Keratinocyte (primary cell): Measurements from ENCODE around the gene CD4. TPM values are rescaled to one million over a fixed set of nuclear protein-coding genes. Genes with fewer than 3 reads are reported as not detected.

Experiments
- DNase-seq: peaks from one replicate; pipeline ENCODE4 v3.0.0-alpha.2; 2011; ENCODE audit warnings: low read depth, missing footprints, low spot score
- FAIRE-seq: peaks from 2 replicates; lab custom pipeline; 2011; peaks lifted over from hg19 to GRCh38; lab: Jason Lieb, UNC
- H2AFZ ChIP-seq: 2 replicates; pipeline ENCODE4 v1.6.0; 2012; ENCODE audit warnings: low read length, control low read depth, inconsistent platforms; ENCODE audit not compliant: control insufficient read depth
- H3K27ac ChIP-seq: 2 replicates; pipeline ENCODE4 v1.5.1; 2011; ENCODE audit warnings: low read length; ENCODE audit not compliant: control insufficient read depth, insufficient read depth
- H3K27me3 ChIP-seq: 3 replicates; pipeline ENCODE4 v1.6.0; 2011; ENCODE audit warnings: low read length; ENCODE audit not compliant: control insufficient read depth, insufficient read depth; ENCODE audit errors: extremely low read depth
- H3K36me3 ChIP-seq, 2 experiments: 2 replicates in 1 of 2; 3 replicates in 1 of 2; pipeline ENCODE4 v1.5.1; 2011; ENCODE audit warnings: low read length in 2 of 2, mild to moderate bottlenecking in 1 of 2; ENCODE audit not compliant: control insufficient read depth in 2 of 2, insufficient read depth in 2 of 2; ENCODE audit errors: extremely low read depth in 1 of 2
- H3K4me1 ChIP-seq: 3 replicates; pipeline ENCODE4 v1.5.1; 2011; ENCODE audit warnings: low read length; ENCODE audit not compliant: control insufficient read depth, insufficient read depth; ENCODE audit errors: extremely low read depth
- H3K4me2 ChIP-seq: 3 replicates; pipeline ENCODE4 v1.6.0; 2011; ENCODE audit warnings: low read depth, low read length; ENCODE audit not compliant: control insufficient read depth, insufficient read depth; ENCODE audit errors: extremely low read depth
- H3K4me3 ChIP-seq, 3 experiments: fragments of 200-600 bp in 1 of 3; sonication (generic) in 1 of 3; 2 replicates in 2 of 3; 3 replicates in 1 of 3; pipeline ENCODE4 v1.5.1; 2011 to 2016; ENCODE audit warnings: low read length in 3 of 3, mild to moderate bottlenecking in 3 of 3, control low read depth in 2 of 3, inconsistent platforms in 1 of 3, low read depth in 1 of 3, mixed read lengths in 1 of 3, mixed run types in 1 of 3, moderate library complexity in 1 of 3; ENCODE audit not compliant: control insufficient read depth in 2 of 3, insufficient read depth in 2 of 3; ENCODE audit errors: extremely low read depth in 1 of 3
- H3K79me2 ChIP-seq: 2 replicates; pipeline ENCODE4 v1.6.0; 2012; ENCODE audit warnings: low read length; ENCODE audit not compliant: control insufficient read depth, insufficient read depth
- H3K9ac ChIP-seq: 3 replicates; pipeline ENCODE4 v1.6.0; 2011; ENCODE audit warnings: low read length; ENCODE audit not compliant: control insufficient read depth, insufficient read depth; ENCODE audit errors: extremely low read depth
- H3K9me1 ChIP-seq: 3 replicates; pipeline ENCODE4 v1.6.0; 2011; ENCODE audit warnings: low read length; ENCODE audit not compliant: control insufficient read depth, insufficient read depth; ENCODE audit errors: extremely low read depth
- H3K9me3 ChIP-seq: 2 replicates; pipeline ENCODE4 v1.5.1; 2012; ENCODE audit warnings: low read depth, low read length; ENCODE audit not compliant: control insufficient read depth
- H4K20me1 ChIP-seq: 3 replicates; pipeline ENCODE4 v1.6.0; 2011; ENCODE audit warnings: low read length; ENCODE audit not compliant: control insufficient read depth, insufficient read depth; ENCODE audit errors: extremely low read depth
- EZH2 ChIP-seq: IDR thresholded peaks from one replicate; pipeline ENCODE4 v1.6.1; 2012; ENCODE audit warnings: inconsistent platforms, mild to moderate bottlenecking, low read length, moderate library complexity
- dilution Hi-C: fragments of 300-500 bp; cut with MboI; formaldehyde crosslinking; loops from one replicate; pipeline ENCODE4 v1.7.0; 2020; ENCODE audit warnings: low sequenced_read_pairs; ENCODE audit not compliant: extremely low pct_ligation_motif_present
- polyA plus RNA-seq, 5 experiments: library from polyadenylated mRNA; depleted of rRNA in 3 of 5; stranded (reverse) in 3 of 5; stranded (forward) in 1 of 5; unstranded in 1 of 5; fragments of >200 nt; gene quantifications; 1 replicate in 1 of 5; 2 replicates in 3 of 5; 3 replicates in 1 of 5; pipeline versions ENCODE4 v1.2.1 to v1.2.3, GENCODE V29; 2011 to 2012; ENCODE audit warnings: missing spikeins in 2 of 5, low read depth in 1 of 5, low replicate concordance in 1 of 5
- TF ChIP-seq, protein P1 (sequence below), 3 experiments: IDR thresholded peaks in 1 of 3; conservative IDR thresholded peaks in 1 of 3; optimal IDR thresholded peaks in 1 of 3; 2 replicates in 2 of 3; 3 replicates in 1 of 3; pipeline versions ENCODE3 to v1.5.1; 2011; ENCODE audit warnings: low read length in 3 of 3, mild to moderate bottlenecking in 3 of 3, moderate library complexity in 2 of 3, control low read depth in 1 of 3, inconsistent platforms in 1 of 3; ENCODE audit not compliant: insufficient read depth in 2 of 3; ENCODE audit errors: extremely low read depth in 1 of 3

Gene CD4
- polyA plus RNA-seq, 1 donor (not counting 4 experiments of a cell fraction or from before 2014, with no cell fraction given) = 0.01 TPM

DNA sequence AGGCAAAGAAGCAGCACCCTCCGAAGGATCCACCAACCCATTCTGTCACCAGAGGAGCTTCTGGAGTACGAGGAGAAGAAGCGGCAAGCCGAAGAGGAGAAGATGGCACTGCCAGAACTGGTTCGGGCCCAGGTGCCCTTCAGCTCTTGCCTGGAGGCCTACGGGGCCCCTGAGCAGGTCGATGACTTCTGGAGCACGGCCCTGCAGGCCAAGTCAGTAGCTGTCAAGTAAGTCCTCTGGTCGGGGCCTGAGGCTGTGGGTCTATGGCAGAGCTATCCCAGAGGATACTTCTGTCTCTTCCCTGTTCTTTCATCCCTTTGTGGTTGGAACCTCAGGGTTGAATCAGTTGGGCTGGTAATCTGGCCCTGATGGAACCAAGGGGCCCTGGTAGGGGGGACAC is 72.1 kb downstream of the CD4 start:
- Histone ChIP-seq H3K27ac (no peak overlapping the region), H3K9me3 (no peaks in the 10 kb centered on the region), H3K79me2 (no peaks in the 10 kb centered on the region), H4K20me1 (no peaks in the 10 kb centered on the region), H3K9ac (no peak overlapping the region), H3K4me3 (no peak overlapping the region), H3K36me3 (peaks cover 59 to 61% of the 10 kb centered on the region in 2 experiments), H3K4me2 (no peak overlapping the region), H3K9me1 (no peaks in the 10 kb centered on the region), H2AFZ (no peak overlapping the region), H3K27me3 (no peaks in the 10 kb centered on the region), H3K4me1 (peaks cover under 1% of the 10 kb centered on the region)
- DNase-seq = no peak
- FAIRE-seq = no peak
- no peak for TF ChIP-seq EZH2
- TF ChIP-seq, protein P1, sequence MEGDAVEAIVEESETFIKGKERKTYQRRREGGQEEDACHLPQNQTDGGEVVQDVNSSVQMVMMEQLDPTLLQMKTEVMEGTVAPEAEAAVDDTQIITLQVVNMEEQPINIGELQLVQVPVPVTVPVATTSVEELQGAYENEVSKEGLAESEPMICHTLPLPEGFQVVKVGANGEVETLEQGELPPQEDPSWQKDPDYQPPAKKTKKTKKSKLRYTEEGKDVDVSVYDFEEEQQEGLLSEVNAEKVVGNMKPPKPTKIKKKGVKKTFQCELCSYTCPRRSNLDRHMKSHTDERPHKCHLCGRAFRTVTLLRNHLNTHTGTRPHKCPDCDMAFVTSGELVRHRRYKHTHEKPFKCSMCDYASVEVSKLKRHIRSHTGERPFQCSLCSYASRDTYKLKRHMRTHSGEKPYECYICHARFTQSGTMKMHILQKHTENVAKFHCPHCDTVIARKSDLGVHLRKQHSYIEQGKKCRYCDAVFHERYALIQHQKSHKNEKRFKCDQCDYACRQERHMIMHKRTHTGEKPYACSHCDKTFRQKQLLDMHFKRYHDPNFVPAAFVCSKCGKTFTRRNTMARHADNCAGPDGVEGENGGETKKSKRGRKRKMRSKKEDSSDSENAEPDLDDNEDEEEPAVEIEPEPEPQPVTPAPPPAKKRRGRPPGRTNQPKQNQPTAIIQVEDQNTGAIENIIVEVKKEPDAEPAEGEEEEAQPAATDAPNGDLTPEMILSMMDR (optimal IDR thresholded peaks at IDR 0.05 in 1 of 3, IDR thresholded peaks at IDR 0.05 in 1 of 3, conservative IDR thresholded peaks at IDR 0.05 in 1 of 3; ENCODE audit: extremely low read depth in 1 of 3, insufficient read depth in 2 of 3, low read length in 3 of 3) = no peak
- dilution Hi-C loops = no loop called here

DNA sequence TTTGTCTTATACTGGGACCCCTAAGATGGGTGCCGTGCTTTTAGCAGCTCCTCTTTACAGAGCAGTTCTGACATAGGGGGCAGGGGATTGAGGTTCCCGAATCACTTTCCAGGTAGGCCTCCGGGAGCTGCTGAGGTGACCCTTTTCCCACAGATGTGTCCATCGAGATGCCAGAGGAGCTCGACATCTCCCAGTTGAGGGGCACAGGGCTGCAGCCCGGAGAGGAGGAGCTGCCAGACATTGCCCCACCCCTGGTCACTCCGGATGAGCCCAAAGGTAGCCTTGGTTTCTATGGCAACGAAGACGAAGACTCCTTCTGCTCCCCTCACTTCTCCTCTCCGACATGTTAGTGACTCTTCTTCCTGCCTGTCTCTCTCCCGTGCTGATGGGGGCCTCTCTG is 73.7 kb downstream of the CD4 start:
- FAIRE-seq (no peak), DNase-seq (no peak)
- dilution Hi-C loops = no loop called here
- Histone ChIP-seq H3K4me1 (peaks cover 8% of the 10 kb centered on the region), H3K79me2 (peaks cover 7% of the 10 kb centered on the region), H3K4me2 (no peak overlapping the region), H3K9me1 (no peaks in the 10 kb centered on the region), H3K27ac (no peak overlapping the region), H3K27me3 (no peaks in the 10 kb centered on the region), H3K9ac (no peak overlapping the region), H2AFZ (no peak overlapping the region), H3K36me3 (peaks cover 49 to 50% of the 10 kb centered on the region in 2 experiments), H4K20me1 (peaks cover under 1% of the 10 kb centered on the region), H3K4me3 (no peak overlapping the region), H3K9me3 (no peaks in the 10 kb centered on the region)
- TF ChIP-seq EZH2 = no peak
- TF ChIP-seq, protein P1 (optimal IDR thresholded peaks at IDR 0.05 in 1 of 3, IDR thresholded peaks at IDR 0.05 in 1 of 3, conservative IDR thresholded peaks at IDR 0.05 in 1 of 3; ENCODE audit: extremely low read depth in 1 of 3, insufficient read depth in 2 of 3, low read length in 3 of 3) = no peak
